HG03196 (cell line): ENCODE data around the gene AMPD2.
"Not testable (repeated sequence)": the region's sequence is repeated elsewhere in the genome, so short reads cannot be mapped to it uniquely, and the experiment has no call there.

Experiments
- ATAC-seq: cut with Tn5 transposase; IDR thresholded peaks from one replicate; pipeline ENCODE4 v1.9.1; 2021; ENCODE audit not compliant: unreplicated experiment

AMPD2 gene

GRCh38 chr1:109649491-109649914 is 29.9 kb downstream of the AMPD2 start:
- ATAC-seq: no peak

GRCh38 chr1:109650609-109651008 is 31.0 kb downstream of the AMPD2 start:
- ATAC-seq: no peak

- ATAC-seq: no peak
These were observed 32.8 kb downstream of the AMPD2 start for GRCh38 chr1:109652402-109652801.

GRCh38 chr1:109653306-109653705 is 33.7 kb downstream of the AMPD2 start:
- ATAC-seq: no peak

GRCh38 chr1:109654519-109654918 is 34.9 kb downstream of the AMPD2 start:
- ATAC-seq: no peak

GRCh38 chr1:109655615-109656519 is 36.2 kb downstream of the AMPD2 start, which contains the start of gene GSTM4:
TSS of gene GSTM4 (plus strand) at chr1:109656099. CDS start at chr1:109656390, 291 bp downstream.
- peak; percentile 88 for ATAC-seq

- ATAC-seq: no peak
These were observed 37.8 kb downstream of the AMPD2 start for GRCh38 chr1:109657395-109657794.

GRCh38 chr1:109657970-109658369 is 38.3 kb downstream of the AMPD2 start:
- no peak for ATAC-seq

GRCh38 chr1:109658533-109659042 is 39.0 kb downstream of the AMPD2 start:
- ATAC-seq: no peak

- no peak for ATAC-seq
These were observed 39.5 kb downstream of the AMPD2 start for GRCh38 chr1:109659145-109659544.

GRCh38 chr1:109659997-109660690 is 40.5 kb downstream of the AMPD2 start:
- no peak for ATAC-seq

GRCh38 chr1:109660691-109661026 is 41.0 kb downstream of the AMPD2 start:
- ATAC-seq: not testable (repeated sequence)

- ATAC-seq: no peak
These were observed 41.8 kb downstream of the AMPD2 start for GRCh38 chr1:109661391-109661790.

- ATAC-seq: no peak
These were observed 45.0 kb downstream of the AMPD2 start for GRCh38 chr1:109664671-109665070.

- peak; percentile 86 for ATAC-seq
These were observed 48.0 kb downstream of the AMPD2 start, which contains the start of gene GSTM2 for GRCh38 chr1:109667452-109668122. TSS of gene GSTM2 (plus strand) at chr1:109668057. CDS start at chr1:109668116, 59 bp downstream.

- ATAC-seq: peak; percentile 10
These were observed 48.6 kb downstream of the AMPD2 start for GRCh38 chr1:109668123-109668775.

GRCh38 chr1:109669246-109669948 is 49.8 kb downstream of the AMPD2 start:
- ATAC-seq: no peak

- not testable (repeated sequence) for ATAC-seq
These were observed 50.3 kb downstream of the AMPD2 start for GRCh38 chr1:109669949-109670302.

- ATAC-seq: no peak
These were observed 51.4 kb downstream of the AMPD2 start for GRCh38 chr1:109671067-109671466.

- ATAC-seq: not testable (repeated sequence)
These were observed 54.2 kb downstream of the AMPD2 start for GRCh38 chr1:109673861-109674260.
